GM23248 (cell line): ENCODE data around the gene TMSB15A. TPM values are rescaled to one million over a fixed set of nuclear protein-coding genes. Genes with fewer than 3 reads are reported as not detected.
"Not testable (repeated sequence)": the region's sequence is repeated elsewhere in the genome, so short reads cannot be mapped to it uniquely, and the experiment has no call there.

Experiments
- DNase-seq: peaks from one replicate; pipeline ENCODE4 v3.0.0-alpha.2; 2015
- H2AFZ ChIP-seq: fragments of 200-600 bp; sonication (generic); 2 replicates; pipeline ENCODE4 v1.6.1; 2016; ENCODE audit warnings: antibody characterized with exemption
- H3F3A ChIP-seq: fragments of 200-600 bp; sonication (generic); 2 replicates; pipeline ENCODE4 v1.6.1; 2016; ENCODE audit warnings: mild to moderate bottlenecking, antibody characterized with exemption, mixed run types; ENCODE audit not compliant: insufficient read depth
- H3K27ac ChIP-seq: fragments of 200-600 bp; sonication (generic); 2 replicates; pipeline ENCODE4 v1.5.1; 2016; ENCODE audit warnings: mild to moderate bottlenecking
- H3K27me3 ChIP-seq: fragments of 200-600 bp; sonication (generic); replicated peaks from 2 replicates; pipeline ENCODE4 v1.6.1; 2016; ENCODE audit warnings: mild to moderate bottlenecking; ENCODE audit not compliant: insufficient read depth
- H3K36me3 ChIP-seq: fragments of 200-600 bp; sonication (generic); 2 replicates; pipeline ENCODE4 v1.6.1; 2016; ENCODE audit warnings: low read depth, mild to moderate bottlenecking
- H3K4me1 ChIP-seq: fragments of 200-600 bp; sonication (generic); 2 replicates; pipeline ENCODE4 v1.6.1; 2016; ENCODE audit warnings: mild to moderate bottlenecking; ENCODE audit not compliant: insufficient read depth
- H3K4me2 ChIP-seq: fragments of 200-600 bp; sonication (generic); one replicate; pipeline ENCODE4 v1.6.1; 2016; ENCODE audit warnings: mild to moderate bottlenecking; ENCODE audit not compliant: unreplicated experiment
- H3K4me3 ChIP-seq: fragments of 200-600 bp; sonication (generic); 2 replicates; pipeline ENCODE4 v1.5.1; 2016; ENCODE audit warnings: mild to moderate bottlenecking
- H3K79me2 ChIP-seq: fragments of 200-600 bp; sonication (generic); 2 replicates; pipeline ENCODE4 v1.6.1; 2016; ENCODE audit warnings: mild to moderate bottlenecking; ENCODE audit not compliant: insufficient read depth
- H3K9ac ChIP-seq: fragments of 200-600 bp; sonication (generic); 2 replicates; pipeline ENCODE4 v1.6.1; 2016; ENCODE audit warnings: mild to moderate bottlenecking
- H3K9me2 ChIP-seq: fragments of 200-600 bp; sonication (generic); 2 replicates; pipeline ENCODE4 v1.6.1; 2016; ENCODE audit warnings: mixed run types, mild to moderate bottlenecking, moderate library complexity; ENCODE audit not compliant: insufficient read depth
- H3K9me3 ChIP-seq: fragments of 200-600 bp; sonication (generic); one replicate; pipeline ENCODE4 v1.6.1; 2017; ENCODE audit warnings: low read depth
- H4K20me1 ChIP-seq: fragments of 200-600 bp; sonication (generic); 2 replicates; pipeline ENCODE4 v1.6.0; 2016; ENCODE audit not compliant: insufficient read depth
- EZH2 ChIP-seq: fragments of 200-600 bp; sonication (generic); IDR thresholded peaks from 2 replicates; pipeline ENCODE4 v1.6.1; 2018; ENCODE audit warnings: antibody characterized with exemption, mild to moderate bottlenecking; ENCODE audit not compliant: insufficient read depth, poor library complexity, severe bottlenecking
- EZH2phosphoT487 ChIP-seq: fragments of 200-600 bp; sonication (generic); IDR thresholded peaks from 2 replicates; pipeline ENCODE4 v1.6.1; 2018; ENCODE audit warnings: antibody characterized with exemption, moderate library complexity, mild to moderate bottlenecking, low read depth; ENCODE audit not compliant: insufficient read depth
- WGBS, 2 experiments: methylation state at CpG; one replicate each; pipeline ENCODE4 v1.1.6; 2015 to 2017; ENCODE audit warnings: low lambda C conversion rate in 2 of 2, low coverage in 1 of 2; ENCODE audit errors: missing lambda C conversion rate in 2 of 2; 5-methylcytosine and 5-hydroxymethylcytosine counted together
- in situ Hi-C: fragments of 300-500 bp; cut with MboI; formaldehyde crosslinking; loops from 2 replicates; pipeline ENCODE4 v1.15.0; 2020
- polyA plus RNA-seq: library from polyadenylated mRNA; unstranded; fragments of >200 nt; fragmentation: Nextera tagmentation; extraction: Ambion mirVana; gene quantifications from 2 replicates; pipeline ENCODE4 v1.2.1, GENCODE V29; 2016
- total RNA-seq: library from RNA; depleted of rRNA; stranded (reverse); fragments of >200 nt; shearing (Covaris generic); gene quantifications from 2 replicates; pipeline ENCODE4 v1.2.3, GENCODE V29; 2014; rRNA removed

The TMSB15A gene
- total and polyA plus RNA-seq, 2 experiments from 2014 or later = 1.4 to 3.0 TPM

- in situ Hi-C loops = no loop called here
- Histone ChIP-seq H2AFZ (no peak overlapping the region), H3K4me2 (no peak overlapping the region), H3F3A (no peaks in the 10 kb centered on the region), H3K4me3 (no peak overlapping the region), H3K9me2 (no peaks in the 10 kb centered on the region), H3K4me1 (no peaks in the 10 kb centered on the region), H3K36me3 (no peaks in the 10 kb centered on the region), H3K9me3 (no peaks in the 10 kb centered on the region), H3K9ac (no peak overlapping the region), H3K27me3 (no peaks in the 10 kb centered on the region), H4K20me1 (no peaks in the 10 kb centered on the region), H3K79me2 (no peaks in the 10 kb centered on the region), H3K27ac (no peak overlapping the region)
- WGBS, 2 experiments = 35 to 40% methylated on average over 2 of the region's 2 CpGs
- TF ChIP-seq EZH2phosphoT487 (no peak), EZH2 (no peak)
- no peak for DNase-seq
Measured at GRCh38 chrX:102498732-102499131, 17.8 kb downstream of the TMSB15A start.

- DNase-seq = peak; percentile 3
- H4K20me1 ChIP-seq = no peaks in the 10 kb centered on the region
Measured at GRCh38 chrX:102491766-102492165, 24.8 kb downstream of the TMSB15A start.

GRCh38 chrX:102478765-102479164 is 37.8 kb downstream of the TMSB15A start:
- H3K9me3 ChIP-seq, H3F3A ChIP-seq, H3K4me2 ChIP-seq, H3K9ac ChIP-seq, H4K20me1 ChIP-seq, H3K27me3 ChIP-seq, H3K36me3 ChIP-seq, H3K4me1 ChIP-seq, H2AFZ ChIP-seq, H3K27ac ChIP-seq, H3K79me2 ChIP-seq, in situ Hi-C loops, H3K4me3 ChIP-seq, H3K9me2 ChIP-seq, DNase-seq: not testable (repeated sequence)
- WGBS, 2 experiments = 0% methylated on average over 1 to 2 of the region's 5 CpGs

More at GRCh38 chrX:102491766-102492165, 24.8 kb downstream of the TMSB15A start:
- Histone ChIP-seq H3K27ac (no peak overlapping the region), H3K36me3 (no peaks in the 10 kb centered on the region), H3F3A (no peaks in the 10 kb centered on the region), H3K9me3 (no peaks in the 10 kb centered on the region), H3K9me2 (no peaks in the 10 kb centered on the region), H3K27me3 (no peaks in the 10 kb centered on the region), H3K9ac (no peak overlapping the region), H3K4me3 (no peak overlapping the region), H3K4me2 (no peak overlapping the region), H3K4me1 (no peaks in the 10 kb centered on the region), H3K79me2 (no peaks in the 10 kb centered on the region), H2AFZ (no peak overlapping the region)
- in situ Hi-C loops = no loop called here
- no peak for TF ChIP-seq EZH2phosphoT487
- TF ChIP-seq EZH2 = no peak

GRCh38 chrX:102471762-102472220 is 44.7 kb downstream of the TMSB15A start, which contains the start of gene TCP11X2:
TCP11X2 (minus strand) TSS chrX:102471812.
- H3F3A ChIP-seq, in situ Hi-C loops: not testable (repeated sequence)

GRCh38 chrX:102470215-102470614 is 46.3 kb downstream of the TMSB15A start:
- H3K27ac ChIP-seq, H3K27me3 ChIP-seq, H3K4me3 ChIP-seq, H3K79me2 ChIP-seq, in situ Hi-C loops, H3K36me3 ChIP-seq, H3K4me1 ChIP-seq, H3K4me2 ChIP-seq, H2AFZ ChIP-seq, H4K20me1 ChIP-seq, H3K9ac ChIP-seq, H3K9me3 ChIP-seq, H3K9me2 ChIP-seq, H3F3A ChIP-seq, DNase-seq: not testable (repeated sequence)
- no CpG with 5 or more reads among the region's 3 CpGs for WGBS, 2 experiments

More at GRCh38 chrX:102471762-102472220, 44.7 kb downstream of the TMSB15A start, which contains the start of gene TCP11X2:
- not testable (repeated sequence) for H3K27ac ChIP-seq, H3K79me2 ChIP-seq, H3K9ac ChIP-seq, H2AFZ ChIP-seq, H3K9me3 ChIP-seq, DNase-seq, H3K4me1 ChIP-seq, H3K4me2 ChIP-seq, H3K36me3 ChIP-seq, H3K27me3 ChIP-seq, H3K9me2 ChIP-seq, H4K20me1 ChIP-seq, H3K4me3 ChIP-seq
- 40 to 48% methylated on average over 1 to 5 of the region's 17 CpGs for WGBS, 2 experiments

Other genes with a start within 250 kb of the TMSB15A start
- not detected in 2 replicates for gene NXF2B, start 76.7 kb downstream of the TMSB15A start, total RNA-seq
- not detected in 2 replicates for gene NXF2B, start 76.7 kb downstream of the TMSB15A start, polyA plus RNA-seq
- not detected in 2 replicates for gene TCP11X2, start 44.9 kb downstream of the TMSB15A start, total RNA-seq
- gene TCP11X2, start 44.9 kb downstream of the TMSB15A start, polyA plus RNA-seq = not detected in 2 replicates
- 13.9 and 17.6 TPM in 2 replicates for gene ARMCX5, start 82.8 kb upstream of the TMSB15A start, total RNA-seq
- 6.4 and 7.9 TPM in 2 replicates for gene ARMCX5, start 82.8 kb upstream of the TMSB15A start, polyA plus RNA-seq
- gene GPRASP1, start 134.7 kb upstream of the TMSB15A start, total RNA-seq = 0.38 and 0.54 TPM in 2 replicates
- 0.45 and 0.57 TPM in 2 replicates for gene GPRASP1, start 134.7 kb upstream of the TMSB15A start, polyA plus RNA-seq
- 16.4 and 20.7 TPM in 2 replicates for gene GPRASP2, start 195.7 kb upstream of the TMSB15A start, total RNA-seq
- 8.4 TPM in 2 replicates for gene GPRASP2, start 195.7 kb upstream of the TMSB15A start, polyA plus RNA-seq
- 0.89 and 1.5 TPM in 2 replicates for gene GPRASP3, start 204.0 kb upstream of the TMSB15A start, total RNA-seq
- 2.6 and 2.7 TPM in 2 replicates for gene GPRASP3, start 204.0 kb upstream of the TMSB15A start, polyA plus RNA-seq